GM23338 (cell line): ENCODE measurements around the gene NPR2. TPM values are rescaled to one million over a fixed set of nuclear protein-coding genes. Genes with fewer than 3 reads are reported as not detected.

Source experiments
- ATAC-seq: fragments of 200-7000 bp; cut with Tn5 transposase; 3 replicates; pipeline ENCODE4 v1.9.1; 2020
- DNase-seq: peaks from one replicate; pipeline ENCODE4 v3.0.0-alpha.2; 2015; ENCODE audit warnings: low spot score
- H2AFZ ChIP-seq: fragments of 200-600 bp; sonication (generic); 2 replicates; pipeline ENCODE4 v1.8.0; 2016; ENCODE audit warnings: antibody characterized with exemption, mild to moderate bottlenecking, moderate library complexity
- H3F3A ChIP-seq: fragments of 200-600 bp; sonication (generic); replicated peaks from 2 replicates; pipeline ENCODE4 v1.8.0; 2017; ENCODE audit warnings: antibody characterized with exemption, mixed run types, low read depth
- H3K27ac ChIP-seq: fragments of 200-600 bp; sonication (generic); 2 replicates; pipeline ENCODE4 v1.6.1; 2016; ENCODE audit warnings: low read depth
- H3K27me3 ChIP-seq: fragments of 200-600 bp; sonication (generic); 2 replicates; pipeline ENCODE4 v1.8.0; 2016; ENCODE audit warnings: mild to moderate bottlenecking, mixed run types, moderate library complexity; ENCODE audit not compliant: insufficient read depth
- H3K36me3 ChIP-seq: fragments of 200-600 bp; sonication (generic); 2 replicates; pipeline ENCODE4 v1.8.0; 2016; ENCODE audit warnings: mild to moderate bottlenecking; ENCODE audit not compliant: insufficient read depth
- H3K4me1 ChIP-seq: fragments of 200-600 bp; sonication (generic); 2 replicates; pipeline ENCODE4 v1.8.0; 2016; ENCODE audit warnings: mild to moderate bottlenecking, moderate library complexity; ENCODE audit not compliant: insufficient read depth
- H3K4me2 ChIP-seq: fragments of 200-600 bp; sonication (generic); 2 replicates; pipeline ENCODE4 v1.7.1; 2017; ENCODE audit warnings: mixed run types
- H3K4me3 ChIP-seq: fragments of 200-600 bp; sonication (generic); 2 replicates; pipeline ENCODE4 v1.6.1; 2016; ENCODE audit warnings: mixed run types
- H3K79me2 ChIP-seq: fragments of 200-600 bp; sonication (generic); replicated peaks from 2 replicates; pipeline ENCODE4 v1.8.0; 2017; ENCODE audit warnings: mild to moderate bottlenecking; ENCODE audit not compliant: insufficient read depth
- H3K9me2 ChIP-seq: fragments of 200-600 bp; sonication (generic); 2 replicates; pipeline ENCODE4 v1.8.0; 2017; ENCODE audit not compliant: insufficient read depth
- H4K20me1 ChIP-seq: fragments of 200-600 bp; sonication (generic); replicated peaks from 2 replicates; pipeline ENCODE4 v1.8.0; 2017; ENCODE audit warnings: mild to moderate bottlenecking; ENCODE audit not compliant: insufficient read depth
- H3K27ac Mint-ChIP-seq: 2 replicates; pipeline ENCODE4 v1.8.0; 2020; ENCODE audit warnings: inconsistent platforms, mild to moderate bottlenecking, moderate library complexity, mixed read lengths
- H3K27me3 Mint-ChIP-seq: 3 replicates; pipeline ENCODE4 v1.8.0; 2022; ENCODE audit warnings: low read depth, mild to moderate bottlenecking, moderate library complexity, mixed read lengths, inconsistent platforms; ENCODE audit not compliant: insufficient read depth, poor library complexity
- H3K36me3 Mint-ChIP-seq: 3 replicates; pipeline ENCODE4 v1.8.0; 2021; ENCODE audit warnings: low read depth, mild to moderate bottlenecking, inconsistent platforms, moderate library complexity, mixed read lengths
- H3K4me1 Mint-ChIP-seq: 3 replicates; pipeline ENCODE4 v1.8.0; 2020; ENCODE audit warnings: mild to moderate bottlenecking, inconsistent platforms, mixed read lengths
- H3K4me3 Mint-ChIP-seq: 3 replicates; pipeline ENCODE4 v1.8.0; 2021; ENCODE audit warnings: moderate library complexity, mild to moderate bottlenecking, inconsistent platforms, mixed read lengths
- H3K9me3 Mint-ChIP-seq: 3 replicates; pipeline ENCODE4 v1.8.0; 2020; ENCODE audit warnings: moderate library complexity, mild to moderate bottlenecking, inconsistent platforms, mixed read lengths
- CREB1 ChIP-seq: fragments of 250-450 bp; sonication (Bioruptor Pico); IDR thresholded peaks from 2 replicates; pipeline ENCODE4 v1.5.0; 2020; ENCODE audit warnings: low read depth, mild to moderate bottlenecking, moderate library complexity
- CTCF ChIP-seq, 2 experiments: fragments of 200-600 bp in 1 of 2; sonication (generic) in 1 of 2; conservative IDR thresholded peaks; 2 replicates each; pipeline versions ENCODE4 v1.5.1 to v1.6.1; 2016 to 2017; ENCODE audit warnings: antibody characterized with exemption in 2 of 2, low read depth in 2 of 2, mild to moderate bottlenecking in 2 of 2, moderate library complexity in 1 of 2
- EZH2 ChIP-seq: fragments of 200-600 bp; sonication (generic); IDR thresholded peaks from one replicate; pipeline ENCODE4 v1.8.0; 2017; ENCODE audit warnings: antibody characterized with exemption, mild to moderate bottlenecking, low read depth; ENCODE audit not compliant: unreplicated experiment
- EZH2phosphoT487 ChIP-seq: fragments of 200-600 bp; sonication (generic); IDR thresholded peaks from one replicate; pipeline ENCODE4 v1.8.1; 2018; ENCODE audit warnings: antibody characterized with exemption; ENCODE audit not compliant: unreplicated experiment
- NANOG ChIP-seq: IDR thresholded peaks from 2 replicates; pipeline ENCODE4 v1.6.1; 2016; ENCODE audit warnings: antibody characterized with exemption, borderline replicate concordance
- POLR2AphosphoS5 ChIP-seq: IDR thresholded peaks from 2 replicates; pipeline ENCODE4 v1.6.1; 2016; ENCODE audit warnings: antibody characterized with exemption, low read depth
- REST ChIP-seq: IDR thresholded peaks from one replicate; pipeline ENCODE4 v1.6.1; 2018; ENCODE audit warnings: antibody characterized with exemption; ENCODE audit not compliant: unreplicated experiment
- ZNF114 ChIP-seq: fragments of 250-450 bp; sonication (Bioruptor Pico); IDR thresholded peaks from 2 replicates; pipeline ENCODE4 v1.5.0; 2020; ENCODE audit warnings: mild to moderate bottlenecking, moderate library complexity
- ZNF331 ChIP-seq: fragments of 250-450 bp; sonication (Bioruptor Pico); IDR thresholded peaks from 2 replicates; pipeline ENCODE4 v1.5.0; 2020; ENCODE audit warnings: low read depth, mild to moderate bottlenecking, moderate library complexity
- polyA plus RNA-seq: library from polyadenylated mRNA; unstranded; fragments of >200 nt; fragmentation: Nextera tagmentation; extraction: Ambion mirVana; gene quantifications from 2 replicates; pipeline ENCODE4 v1.2.1, GENCODE V29; 2016
- total RNA-seq: library from RNA; depleted of rRNA; stranded (reverse); fragments of >200 nt; shearing (Covaris generic); gene quantifications from 2 replicates; pipeline ENCODE4 v1.2.3, GENCODE V29; 2014
- TF ChIP-seq, protein P1 (sequence below): IDR thresholded peaks from 2 replicates; pipeline ENCODE4 v1.6.1; 2016; ENCODE audit warnings: antibody characterized with exemption

Gene NPR2
- total and polyA plus RNA-seq, 2 experiments from 2014 or later = 9.0 to 14.4 TPM

- no peak for TF ChIP-seq CTCF (conservative IDR thresholded peaks at IDR 0.05; ENCODE audit: low read depth in 2 of 2)
- TF ChIP-seq ZNF114 (CRISPR knock-in tag) = no peak
- TF ChIP-seq EZH2phosphoT487 = no peak
- no peak for TF ChIP-seq REST
- TF ChIP-seq POLR2AphosphoS5 = peak; percentile 80; the same call in 1 of the 2 replicates
Observed at GRCh38 chr9:35748858-35749514, 42.4 kb upstream of the NPR2 start, which contains the start of the genes GBA2 and RGP1 (continued).

DNA sequence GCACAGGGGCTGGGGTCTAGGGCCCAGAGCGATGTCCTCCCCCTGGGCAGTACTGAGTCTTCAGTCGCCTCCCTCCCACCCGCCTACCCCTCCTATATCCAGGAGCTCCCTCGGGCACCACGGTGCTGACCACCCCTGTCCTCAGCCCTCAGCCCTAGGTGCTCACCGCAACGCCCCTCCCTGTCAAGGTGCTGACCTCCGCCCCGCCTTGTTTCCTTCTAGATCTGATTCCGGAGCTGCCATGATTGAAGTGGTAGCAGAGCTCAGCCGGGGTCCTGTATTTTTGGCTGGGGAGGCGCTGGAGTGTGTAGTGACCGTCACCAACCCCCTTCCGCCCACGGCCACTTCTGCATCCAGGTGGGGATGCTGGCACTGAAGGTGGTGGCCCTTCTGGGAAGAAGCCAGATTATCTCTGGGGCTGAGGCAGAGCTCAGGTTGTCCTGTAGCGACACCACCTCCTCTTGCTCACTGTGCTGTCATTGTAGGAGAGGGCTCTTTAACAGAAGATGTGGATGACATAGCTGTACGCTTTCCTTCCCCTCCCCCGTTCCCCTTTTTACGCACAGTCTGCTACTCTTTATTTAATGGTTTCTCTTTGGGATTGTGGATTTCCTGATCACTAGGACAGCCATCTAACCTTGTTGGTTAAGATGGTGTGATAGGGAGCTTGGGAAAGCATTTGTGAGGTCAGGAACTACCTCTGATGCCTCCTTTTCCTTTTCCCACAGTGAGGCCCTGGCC, 41.7 kb upstream of the NPR2 start:
- Histone ChIP-seq H3K4me2 (peak overlapping the region; percentile 99), H3K36me3 (peaks cover 8% of the 10 kb centered on the region), H3K27me3 (no peaks in the 10 kb centered on the region), H3K27ac (0 out of 2 replicates have a peak overlapping the region, but pooled peaks have one; percentile 55), H3K4me1 (peaks cover 30% of the 10 kb centered on the region), H3K4me3 (peak overlapping the region; percentile 100), H3K79me2 (peaks cover 40% of the 10 kb centered on the region), H3F3A (peaks cover 13% of the 10 kb centered on the region), H3K9me2 (no peaks in the 10 kb centered on the region), H4K20me1 (peaks cover 30% of the 10 kb centered on the region), H2AFZ (peak overlapping the region; percentile 97)
- ATAC-seq (peak; percentile 46), DNase-seq (peak; percentile 70)
- Mint-ChIP-seq H3K4me1 (peaks cover 24% of the 10 kb centered on the region), H3K9me3 (no peaks in the 10 kb centered on the region), H3K4me3 (peak overlapping the region; percentile 90), H3K27ac (peak overlapping the region; percentile 88), H3K36me3 (peaks cover 36% of the 10 kb centered on the region), H3K27me3 (peaks cover 6% of the 10 kb centered on the region)
- TF ChIP-seq CREB1 = no peak
- TF ChIP-seq ZNF331 (CRISPR knock-in tag) = no peak
- no peak for TF ChIP-seq EZH2phosphoT487
- no peak for TF ChIP-seq NANOG
- no peak for TF ChIP-seq CTCF (conservative IDR thresholded peaks at IDR 0.05; ENCODE audit: low read depth in 2 of 2)
- TF ChIP-seq EZH2 = no peak
- TF ChIP-seq, protein P1, sequence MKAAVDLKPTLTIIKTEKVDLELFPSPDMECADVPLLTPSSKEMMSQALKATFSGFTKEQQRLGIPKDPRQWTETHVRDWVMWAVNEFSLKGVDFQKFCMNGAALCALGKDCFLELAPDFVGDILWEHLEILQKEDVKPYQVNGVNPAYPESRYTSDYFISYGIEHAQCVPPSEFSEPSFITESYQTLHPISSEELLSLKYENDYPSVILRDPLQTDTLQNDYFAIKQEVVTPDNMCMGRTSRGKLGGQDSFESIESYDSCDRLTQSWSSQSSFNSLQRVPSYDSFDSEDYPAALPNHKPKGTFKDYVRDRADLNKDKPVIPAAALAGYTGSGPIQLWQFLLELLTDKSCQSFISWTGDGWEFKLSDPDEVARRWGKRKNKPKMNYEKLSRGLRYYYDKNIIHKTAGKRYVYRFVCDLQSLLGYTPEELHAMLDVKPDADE = no peak
